Left ventricle myocardium inferior (tissue), 1 donor: ENCODE measurements around the gene SAMD4A. TPM values are rescaled to one million over a fixed set of nuclear protein-coding genes. Genes with fewer than 3 reads are reported as not detected.
A peak's percentile ranks its signal among the peaks of the same experiment; 100 is the strongest.

Experiments
- DNase-seq: peaks from one replicate; pipeline ENCODE4 v3.0.0-alpha.2; 2020
- H3K27ac ChIP-seq: fragments of 200-600 bp; replicated peaks from 2 replicates; pipeline ENCODE4 v1.8.0; 2021
- H3K27me3 ChIP-seq: fragments of 200-600 bp; 2 replicates; pipeline ENCODE4 v1.8.0; 2021; ENCODE audit warnings: low read depth
- H3K36me3 ChIP-seq: fragments of 200-600 bp; 2 replicates; pipeline ENCODE4 v1.8.0; 2021
- H3K4me1 ChIP-seq: fragments of 200-600 bp; 2 replicates; pipeline ENCODE4 v1.8.0; 2021
- H3K4me3 ChIP-seq: fragments of 200-600 bp; 2 replicates; pipeline ENCODE4 v1.8.0; 2021; ENCODE audit warnings: mild to moderate bottlenecking, moderate library complexity
- H3K9me3 ChIP-seq: fragments of 200-600 bp; replicated peaks from 2 replicates; pipeline ENCODE4 v1.8.0; 2021
- intact Hi-C: fragments of 100-400 bp; cut with micrococcal nuclease; formaldehyde crosslinking; loops from one replicate; pipeline ENCODE4 v1.11.0; 2022
- total RNA-seq: library from RNA; stranded (reverse); fragmentation: NEBNext Ultra II Directional; extraction: Animal tissue kit (Norgen Biotek cat#: 25700); gene quantifications from one replicate; pipeline ENCODE4 v1.2.1, GENCODE V29; 2021
- TF ChIP-seq, protein P1 (sequence below): fragments of 200-600 bp; IDR thresholded peaks from 2 replicates; pipeline ENCODE4 v1.8.0; 2021; ENCODE audit warnings: antibody characterized with exemption, mild to moderate bottlenecking, borderline replicate concordance
- donor health status: DM: no; HTN: yes; CAD: no; lungs with severe emphysema.

The SAMD4A gene
- total RNA-seq, 1 donor from 2014 or later = 173 TPM

- H3K4me1 ChIP-seq = peaks cover 99% of the 10 kb centered on the region
- peak overlapping the region; percentile 94 for H3K27ac ChIP-seq
- DNase-seq = no peak
- no peaks in the 10 kb centered on the region for H3K9me3 ChIP-seq
- TF ChIP-seq, protein P1, sequence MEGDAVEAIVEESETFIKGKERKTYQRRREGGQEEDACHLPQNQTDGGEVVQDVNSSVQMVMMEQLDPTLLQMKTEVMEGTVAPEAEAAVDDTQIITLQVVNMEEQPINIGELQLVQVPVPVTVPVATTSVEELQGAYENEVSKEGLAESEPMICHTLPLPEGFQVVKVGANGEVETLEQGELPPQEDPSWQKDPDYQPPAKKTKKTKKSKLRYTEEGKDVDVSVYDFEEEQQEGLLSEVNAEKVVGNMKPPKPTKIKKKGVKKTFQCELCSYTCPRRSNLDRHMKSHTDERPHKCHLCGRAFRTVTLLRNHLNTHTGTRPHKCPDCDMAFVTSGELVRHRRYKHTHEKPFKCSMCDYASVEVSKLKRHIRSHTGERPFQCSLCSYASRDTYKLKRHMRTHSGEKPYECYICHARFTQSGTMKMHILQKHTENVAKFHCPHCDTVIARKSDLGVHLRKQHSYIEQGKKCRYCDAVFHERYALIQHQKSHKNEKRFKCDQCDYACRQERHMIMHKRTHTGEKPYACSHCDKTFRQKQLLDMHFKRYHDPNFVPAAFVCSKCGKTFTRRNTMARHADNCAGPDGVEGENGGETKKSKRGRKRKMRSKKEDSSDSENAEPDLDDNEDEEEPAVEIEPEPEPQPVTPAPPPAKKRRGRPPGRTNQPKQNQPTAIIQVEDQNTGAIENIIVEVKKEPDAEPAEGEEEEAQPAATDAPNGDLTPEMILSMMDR = no peak
- H3K4me3 ChIP-seq = no peak overlapping the region
- intact Hi-C loops = no loop called here
- H3K27me3 ChIP-seq = no peaks in the 10 kb centered on the region
- no peaks in the 10 kb centered on the region for H3K36me3 ChIP-seq
Observed at GRCh38 chr14:54685286-54685845, 118.4 kb downstream of the SAMD4A start.

DNA sequence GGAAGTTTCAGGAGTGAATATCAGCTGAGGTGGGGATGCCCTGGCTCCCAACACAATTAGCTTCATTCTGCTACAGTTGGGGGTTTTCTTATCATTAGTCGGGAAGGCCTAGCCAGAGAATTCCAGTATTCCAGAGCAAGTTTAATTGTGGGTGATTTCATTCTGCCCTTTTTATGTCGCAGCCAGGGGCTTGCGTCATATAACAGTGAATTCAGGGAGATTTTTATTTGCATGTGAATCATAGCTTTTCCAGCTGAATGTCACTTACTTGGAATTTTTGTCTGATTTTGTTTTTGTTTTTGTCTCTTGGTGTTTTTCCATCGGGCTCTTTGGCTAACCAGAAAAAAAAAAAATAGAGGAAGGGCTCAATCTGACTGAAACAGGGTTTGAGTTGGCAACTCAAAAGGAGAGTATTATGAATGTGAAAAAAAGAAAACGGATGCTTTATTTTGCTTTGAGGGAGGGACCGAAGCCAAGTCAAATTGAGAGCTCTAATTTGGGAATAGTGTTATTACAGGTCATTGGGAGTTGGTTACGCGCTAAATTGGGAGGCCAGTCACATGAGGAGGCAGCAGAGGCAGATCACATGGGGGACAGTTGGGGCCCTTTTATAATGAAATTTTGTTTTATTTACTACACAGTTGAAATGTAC lies 119.4 kb downstream of the SAMD4A start:
- Histone ChIP-seq H3K27me3 (no peaks in the 10 kb centered on the region), H3K36me3 (no peaks in the 10 kb centered on the region), H3K4me3 (peak overlapping the region; percentile 44), H3K4me1 (peaks cover 99% of the 10 kb centered on the region), H3K9me3 (no peaks in the 10 kb centered on the region), H3K27ac (peak overlapping the region; percentile 94)
- peak; percentile 27 for DNase-seq
- intact Hi-C loops = no loop called here
- TF ChIP-seq, protein P1 = no peak

DNA sequence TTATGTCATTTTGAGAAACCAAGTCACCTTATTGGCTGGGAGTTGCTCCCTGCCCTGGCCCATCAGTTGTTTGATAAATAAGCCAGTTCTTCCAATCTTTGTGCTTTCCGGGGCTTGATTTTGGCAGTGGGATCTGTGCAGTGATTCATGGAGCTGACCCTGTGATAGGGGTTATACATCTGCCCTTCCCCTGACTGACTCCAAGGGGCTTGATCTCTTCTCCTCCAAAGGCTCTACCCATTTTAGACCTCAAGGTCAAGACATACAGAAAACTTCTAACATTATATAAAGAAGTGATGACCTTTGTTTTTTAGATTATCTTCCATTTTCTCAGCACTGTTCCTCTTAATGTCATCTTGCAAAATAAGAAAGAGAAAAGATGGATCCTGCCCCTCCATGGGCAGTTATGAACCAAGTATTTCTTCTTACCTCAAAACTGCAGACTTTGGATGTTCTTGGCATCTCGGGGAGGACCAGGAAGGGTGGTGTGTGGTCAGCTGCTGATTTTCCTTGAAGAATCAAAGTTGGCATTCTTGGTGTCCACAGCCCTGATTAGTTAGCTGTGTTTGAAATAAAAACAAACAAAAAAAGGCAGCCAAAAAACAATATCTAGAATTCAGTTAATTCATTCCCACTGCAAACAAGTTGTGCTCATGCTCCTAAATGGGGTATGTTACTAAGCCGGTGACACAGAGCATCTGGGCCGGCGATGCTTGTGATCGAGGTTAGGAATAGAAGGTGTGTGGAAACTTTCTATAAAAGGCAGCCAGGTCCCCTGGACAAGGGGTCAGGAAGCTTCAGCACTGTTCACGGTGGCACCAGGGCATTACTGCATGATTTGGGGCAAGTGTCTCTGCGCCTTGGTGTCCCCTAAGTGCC lies 120.2 kb downstream of the SAMD4A start:
- peak overlapping the region; percentile 94 for H3K27ac ChIP-seq
- DNase-seq = peak; percentile 26
- intact Hi-C loops = no loop called here
- H3K9me3 ChIP-seq = no peaks in the 10 kb centered on the region
- peaks cover 98% of the 10 kb centered on the region for H3K4me1 ChIP-seq
- TF ChIP-seq, protein P1 = no peak
- H3K4me3 ChIP-seq = peak overlapping the region; percentile 44
- H3K36me3 ChIP-seq = no peaks in the 10 kb centered on the region
- H3K27me3 ChIP-seq = no peaks in the 10 kb centered on the region

DNA sequence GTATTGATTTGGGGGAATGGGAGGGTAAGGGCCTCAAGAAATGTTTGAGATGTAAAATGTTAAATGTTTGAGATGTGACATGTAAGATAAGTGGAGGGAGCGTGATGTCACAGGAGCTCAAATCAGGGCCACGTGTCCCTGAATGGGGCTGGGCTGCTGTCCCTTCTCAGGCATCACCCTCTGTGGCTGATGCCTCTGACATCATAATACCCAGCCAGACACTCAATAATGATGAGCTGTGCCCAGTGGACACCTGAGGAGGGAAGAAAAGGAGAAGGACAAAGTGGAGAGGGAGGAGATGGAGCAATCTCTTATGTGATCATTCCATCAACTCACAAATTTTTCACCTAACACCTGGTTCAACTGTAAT lies 120.8 kb downstream of the SAMD4A start:
- TF ChIP-seq, protein P1 = no peak
- intact Hi-C loops = no loop called here

GRCh38 chr14:54688229-54688628 lies 121.3 kb downstream of the SAMD4A start:
- Histone ChIP-seq H3K27ac (peak overlapping the region; percentile 94), H3K4me3 (no peak overlapping the region), H3K27me3 (no peaks in the 10 kb centered on the region), H3K36me3 (no peaks in the 10 kb centered on the region), H3K9me3 (no peaks in the 10 kb centered on the region), H3K4me1 (peaks cover 97% of the 10 kb centered on the region)
- DNase-seq = no peak
- TF ChIP-seq, protein P1 = no peak
- intact Hi-C loops = no loop called here

More for the DNA sequence above, 120.8 kb downstream of the SAMD4A start:
- no peaks in the 10 kb centered on the region for H3K27me3 ChIP-seq
- no peaks in the 10 kb centered on the region for H3K36me3 ChIP-seq
- H3K9me3 ChIP-seq = no peaks in the 10 kb centered on the region
- peak; percentile 36 for DNase-seq
- peak overlapping the region; percentile 94 for H3K27ac ChIP-seq
- H3K4me1 ChIP-seq = peaks cover 98% of the 10 kb centered on the region
- no peak overlapping the region for H3K4me3 ChIP-seq
